HG03342 (cell line): Measurements from ENCODE around the gene EYS.
"Not testable (repeated sequence)": the region's sequence is repeated elsewhere in the genome, so short reads cannot be mapped to it uniquely, and the experiment has no call there.

ENCODE experiments used
- ATAC-seq: cut with Tn5 transposase; IDR thresholded peaks from one replicate; pipeline ENCODE4 v1.9.1; 2021; ENCODE audit warnings: mild to moderate bottlenecking, moderate library complexity; ENCODE audit not compliant: unreplicated experiment

Gene EYS

DNA sequence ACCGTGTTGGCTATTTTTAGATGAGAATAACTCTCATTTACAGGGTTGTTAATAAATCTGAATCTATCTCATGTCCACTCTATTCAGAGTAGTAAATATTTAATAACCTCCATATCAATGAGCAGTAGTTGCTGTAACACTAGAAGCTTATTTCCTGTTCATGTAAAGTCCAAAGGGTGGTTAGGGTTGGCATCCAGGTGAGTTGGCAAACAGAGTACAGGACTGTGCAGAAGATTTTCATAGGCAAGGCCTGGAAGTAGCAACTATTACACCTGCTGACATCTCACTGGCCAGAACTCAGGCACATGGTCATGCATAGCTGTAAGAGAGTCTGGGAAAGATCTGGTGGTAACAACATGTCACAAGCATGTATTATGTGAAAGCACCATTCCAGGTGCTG is 1923.9 kb downstream of the EYS start:
- no peak for ATAC-seq

DNA sequence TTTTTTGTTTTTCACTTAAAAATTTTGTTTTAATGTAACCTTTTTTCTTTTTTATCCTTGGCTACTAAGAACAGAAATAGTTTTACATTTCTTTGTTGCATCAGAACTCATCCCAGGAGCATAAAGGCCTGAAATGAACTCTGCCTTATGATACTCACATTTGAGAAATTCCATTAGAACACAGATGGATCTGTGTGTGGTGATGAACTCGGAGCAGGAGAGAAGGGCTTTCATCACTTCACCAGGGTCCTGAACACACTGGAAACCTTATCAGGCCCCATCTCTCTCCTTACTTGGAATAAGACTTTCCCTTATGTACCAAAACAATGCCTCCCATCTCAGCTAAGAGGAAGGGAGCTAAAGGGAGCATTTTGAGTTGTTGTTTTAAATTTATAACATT is 1932.1 kb downstream of the EYS start:
- ATAC-seq, result no peak

DNA sequence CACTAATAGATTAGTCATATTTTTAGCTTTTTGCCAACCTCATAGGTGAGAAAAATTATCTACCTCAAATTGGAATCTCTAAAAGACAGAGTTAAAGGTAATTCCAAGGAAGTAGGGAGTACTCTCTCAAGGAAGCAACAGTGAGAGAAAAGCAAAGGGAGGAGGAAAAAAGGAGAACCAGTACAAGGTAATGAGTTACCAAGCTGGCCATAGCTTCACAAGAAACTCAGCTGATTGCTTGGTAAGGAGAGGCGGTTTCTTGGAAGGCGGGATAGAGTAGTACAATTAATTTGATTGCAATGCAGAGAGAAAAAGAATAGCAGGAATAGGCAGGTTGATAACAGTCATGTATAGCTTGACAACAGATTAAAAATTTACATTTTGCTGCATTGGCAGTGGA is 1933.8 kb downstream of the EYS start:
- no peak for ATAC-seq

DNA sequence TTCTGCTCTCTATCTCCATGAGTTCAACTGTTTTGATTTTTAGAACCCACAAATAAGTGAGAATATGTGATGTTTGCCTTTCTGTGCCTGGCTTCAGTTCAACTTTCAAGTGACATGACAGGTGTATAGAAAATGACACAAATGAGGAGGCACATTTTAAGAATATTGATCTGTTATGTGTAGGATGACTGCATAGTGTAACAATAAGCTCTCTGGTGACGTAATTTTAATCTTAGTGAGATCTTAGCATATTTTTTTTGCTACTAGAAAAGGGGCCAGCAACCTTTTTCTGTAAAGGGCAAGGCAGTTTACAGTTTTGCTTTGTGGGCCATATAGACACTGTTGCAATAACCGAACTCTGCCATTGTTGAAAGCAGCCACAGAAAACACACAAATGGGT is 1941.2 kb downstream of the EYS start:
- ATAC-seq, result no peak

DNA sequence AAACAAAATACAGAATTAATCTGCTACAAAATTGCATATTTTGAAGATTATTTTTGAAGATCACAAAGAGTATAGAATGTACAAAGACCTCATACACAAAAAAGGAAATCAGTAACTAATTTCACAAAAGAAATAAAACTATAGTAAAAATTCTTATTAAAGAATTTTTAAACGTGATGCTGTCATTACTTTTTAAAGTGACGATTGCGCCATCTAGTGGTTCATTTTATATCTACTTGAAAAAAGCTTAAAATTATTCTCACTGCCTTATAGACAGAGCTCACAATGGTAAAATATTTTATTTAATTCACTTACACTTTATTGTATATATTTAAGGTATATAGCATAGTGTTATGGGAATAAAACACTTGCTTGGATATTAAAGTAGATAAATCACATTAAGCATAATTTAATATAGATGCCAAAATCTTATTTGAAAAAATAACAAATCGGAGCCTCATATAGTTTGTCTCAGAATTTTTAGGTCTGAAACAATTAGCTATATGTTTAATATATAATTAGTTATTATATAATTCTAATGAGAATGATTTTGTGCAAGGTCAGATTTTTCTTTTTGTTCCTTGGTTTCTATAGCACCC is 1942.6 kb downstream of the EYS start:
- no peak for ATAC-seq

DNA sequence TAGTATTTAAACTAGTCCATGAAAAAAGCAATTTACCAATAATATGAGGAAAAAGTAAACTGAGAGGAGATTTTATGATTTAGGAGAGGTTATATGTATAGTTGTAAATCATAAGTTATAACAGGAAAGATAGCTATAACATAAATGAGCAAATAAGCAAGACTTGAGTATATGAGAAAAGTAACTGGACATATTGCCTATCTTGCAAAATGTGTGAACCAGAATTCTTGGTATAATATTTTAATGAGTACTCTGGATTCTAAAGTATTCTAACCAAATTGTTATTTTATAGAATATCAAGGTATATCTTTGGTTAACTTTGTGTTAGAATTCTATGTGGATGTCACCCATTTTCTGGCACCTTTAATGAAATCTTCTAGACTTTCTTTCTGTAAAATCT is 1946.8 kb downstream of the EYS start:
- no peak for ATAC-seq

DNA sequence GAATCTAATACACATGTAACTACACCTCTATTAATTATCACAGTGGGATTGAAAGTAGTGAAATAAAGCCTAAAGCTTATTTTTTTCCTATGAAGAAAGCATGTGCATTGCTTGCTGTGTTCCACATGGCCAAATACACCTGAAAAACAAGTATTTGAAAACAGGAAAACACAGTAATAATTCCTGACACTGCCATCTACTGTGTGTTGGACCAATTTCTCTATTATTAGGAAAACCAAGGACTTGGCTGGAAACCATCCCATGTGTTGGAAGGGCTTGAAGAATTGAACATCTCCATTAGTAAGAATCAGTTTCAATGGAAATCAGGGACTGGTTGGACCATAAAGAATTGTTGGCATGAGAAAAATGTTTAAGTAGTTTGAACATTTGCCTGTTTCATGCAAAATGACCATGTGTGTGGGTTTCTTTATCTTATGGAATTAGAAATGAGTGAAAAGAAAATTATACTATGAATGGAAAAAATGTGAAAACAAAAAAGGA is 1947.4 kb downstream of the EYS start:
- no peak for ATAC-seq

DNA sequence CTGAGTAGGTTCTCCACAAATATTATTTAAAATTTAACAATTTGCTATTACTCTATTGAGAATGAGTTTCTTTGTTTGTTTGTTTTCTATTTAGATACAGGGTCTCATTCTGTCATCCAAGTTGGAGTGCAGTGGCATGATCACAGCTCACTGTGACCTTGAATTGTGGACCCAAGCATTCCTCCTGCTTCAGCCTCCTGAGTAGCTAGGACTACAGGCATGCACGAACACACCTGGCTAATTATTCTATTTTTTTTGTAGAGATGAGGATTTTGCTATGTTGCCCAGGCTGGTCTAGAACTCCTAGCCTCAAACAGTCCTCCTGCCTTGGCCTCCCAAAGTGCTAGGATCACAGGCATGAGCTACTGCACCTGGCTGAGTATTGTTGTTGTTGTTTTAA is 1949.2 kb downstream of the EYS start:
- ATAC-seq, result no peak

DNA sequence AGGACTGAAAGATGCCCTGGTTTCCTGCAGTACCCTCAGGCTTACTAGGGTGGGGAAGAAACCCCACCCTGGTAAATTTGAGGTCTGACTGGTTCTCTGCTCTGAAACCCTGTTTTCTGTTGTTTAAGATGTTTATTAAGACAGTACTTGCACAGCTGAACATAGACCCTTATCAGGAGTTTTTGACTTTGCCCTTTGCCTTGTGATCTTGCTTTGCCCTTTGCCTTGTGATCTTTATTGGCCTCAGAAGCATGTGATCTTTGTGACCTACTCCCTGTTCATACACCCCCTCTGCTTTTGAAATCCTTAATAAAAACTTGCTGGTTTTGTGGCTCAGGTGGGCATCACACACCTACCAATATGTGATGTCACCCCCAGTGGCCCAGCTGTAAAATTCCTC is 1949.8 kb downstream of the EYS start:
- not testable (repeated sequence) for ATAC-seq

DNA sequence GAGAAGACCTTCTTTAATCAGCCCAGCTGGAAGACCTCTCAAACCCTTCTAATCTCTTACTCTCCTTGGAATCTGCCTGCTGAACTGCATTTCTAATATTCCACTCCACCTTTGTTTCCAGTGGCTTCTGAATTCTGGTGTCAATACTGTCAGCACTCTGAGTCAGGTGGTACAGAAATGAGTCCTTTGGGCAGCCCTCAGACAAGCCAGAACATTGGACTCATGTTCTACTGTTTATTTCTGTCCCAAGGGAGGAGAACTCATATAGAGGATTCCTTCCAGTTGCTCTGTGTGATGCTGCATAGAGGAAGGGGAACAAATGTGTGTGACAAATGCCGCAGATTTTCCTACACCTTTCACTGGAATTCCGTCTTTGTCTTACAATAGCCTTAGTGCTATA is 1956.6 kb downstream of the EYS start:
- no peak for ATAC-seq

DNA sequence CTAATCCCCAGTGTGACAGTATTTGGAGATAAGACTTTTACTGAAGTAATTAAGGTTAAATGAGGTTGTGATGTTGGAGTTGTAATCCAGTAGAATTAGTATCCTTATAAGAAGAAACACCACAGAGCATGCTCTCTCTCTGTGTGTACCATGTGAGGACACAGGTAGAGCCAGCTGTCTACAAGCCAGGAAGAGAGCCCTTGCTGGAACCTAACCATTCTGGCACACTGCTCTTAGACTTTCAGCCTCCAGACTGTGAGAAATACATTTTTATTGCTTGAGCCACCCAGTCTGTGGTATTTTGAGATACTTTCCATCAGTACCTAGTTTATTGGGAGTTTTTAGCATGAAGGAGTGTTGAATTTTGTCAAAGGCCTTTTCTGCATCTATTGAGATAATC is 1961.2 kb downstream of the EYS start:
- ATAC-seq, result no peak

DNA sequence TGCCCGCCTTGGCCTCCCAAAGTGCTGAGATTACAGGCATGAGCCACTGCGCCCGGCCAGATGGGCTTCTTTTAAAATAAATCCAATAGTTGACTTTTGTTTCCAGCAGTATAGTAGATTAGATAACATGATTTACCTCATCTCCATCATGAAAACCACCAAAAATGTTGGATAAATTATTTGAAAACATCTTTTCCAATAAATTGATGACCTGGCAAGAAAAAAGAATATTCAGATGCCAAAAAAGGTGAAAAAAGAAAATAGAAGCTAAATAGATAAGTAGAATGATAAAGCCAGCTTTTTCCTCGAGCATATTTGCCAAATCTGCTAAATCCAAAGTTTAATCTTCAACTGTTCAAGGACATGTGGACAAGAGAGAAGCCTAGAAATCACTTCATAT is 1962.2 kb downstream of the EYS start:
- ATAC-seq, result no peak

DNA sequence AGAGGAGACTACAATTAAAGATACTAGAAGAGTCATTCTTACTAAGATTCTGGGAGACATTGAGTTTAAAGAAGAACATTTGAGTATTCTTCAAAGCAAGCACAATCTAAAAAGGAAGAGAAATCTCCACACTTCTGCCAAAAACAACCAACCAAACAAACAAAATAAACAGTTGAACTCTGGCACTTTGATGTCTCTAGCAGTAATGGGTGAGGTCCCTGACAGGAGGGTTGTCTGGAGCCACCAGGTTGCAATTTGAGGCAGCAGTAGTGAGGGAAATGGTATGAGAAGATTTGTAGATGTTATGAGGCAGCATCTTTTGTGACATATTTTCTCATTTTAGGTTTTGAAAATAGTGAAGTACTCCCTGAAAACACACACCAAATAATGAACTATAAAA is 1963.3 kb downstream of the EYS start:
- ATAC-seq, result no peak

DNA sequence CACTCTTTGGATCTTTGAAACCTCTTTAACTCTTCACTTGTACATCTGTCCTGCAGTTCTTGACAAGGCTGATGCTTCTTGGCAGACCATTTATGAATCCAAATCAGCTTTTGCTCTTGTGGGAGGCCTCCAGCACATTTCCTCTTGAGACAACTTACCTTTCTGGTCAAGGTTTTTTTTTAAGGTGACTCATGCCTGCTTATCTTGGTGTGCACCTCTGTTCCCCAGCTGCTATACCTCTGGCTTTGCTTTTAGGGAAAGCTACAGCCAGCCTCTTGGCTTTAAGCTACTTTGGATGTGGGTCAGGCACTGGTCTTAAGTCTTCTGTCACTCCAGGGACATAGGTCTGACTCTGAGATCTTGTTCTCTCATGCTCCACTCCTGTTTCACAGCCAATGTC is 1965.0 kb downstream of the EYS start:
- ATAC-seq, result no peak

DNA sequence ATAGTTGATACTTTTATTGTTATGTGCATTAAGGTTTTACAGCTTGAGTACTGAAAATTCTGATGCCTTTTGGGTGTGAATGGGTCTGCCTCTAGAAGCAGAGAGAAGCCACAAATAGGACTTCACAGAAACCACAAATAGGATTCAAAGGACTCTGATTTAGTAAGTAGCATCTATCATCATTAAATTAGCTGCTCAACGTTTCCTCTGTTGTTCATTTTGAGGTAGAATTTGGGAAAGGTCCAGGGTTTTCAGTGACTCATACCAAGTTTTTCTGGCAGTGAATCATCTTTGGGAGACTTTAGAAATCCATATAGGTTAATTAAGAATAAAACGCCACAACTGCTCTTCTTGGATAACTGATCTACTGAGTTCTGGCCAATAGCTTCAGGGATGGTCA is 1966.3 kb downstream of the EYS start:
- no peak for ATAC-seq

DNA sequence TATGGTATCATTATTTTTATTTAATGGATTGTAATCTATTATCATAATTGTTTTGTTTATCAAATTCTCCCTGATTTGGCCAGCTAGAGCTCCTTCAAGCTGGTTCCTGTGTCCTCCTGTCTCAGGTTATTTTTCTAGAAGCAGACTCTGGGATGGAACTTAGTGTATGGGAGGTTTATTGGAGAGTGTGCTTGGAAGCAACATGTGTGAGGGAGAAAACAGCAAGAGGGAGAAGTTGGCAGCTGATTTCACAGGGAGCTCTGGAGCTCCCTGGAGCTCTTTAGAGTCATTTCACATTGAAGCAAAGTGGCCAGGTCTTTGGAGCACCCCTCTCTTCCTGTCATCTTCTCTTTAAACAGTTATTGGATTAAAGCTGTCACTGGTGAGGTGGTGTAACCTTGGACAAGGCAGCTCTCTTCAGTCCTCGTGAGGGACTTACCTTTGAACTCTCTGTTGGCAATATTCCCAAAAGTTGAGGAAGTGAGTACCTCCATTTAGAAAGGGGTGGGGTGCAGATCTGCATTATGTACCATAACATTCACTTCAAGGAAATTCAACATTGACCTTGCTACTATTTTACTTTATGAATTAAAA is 1967.8 kb downstream of the EYS start:
- ATAC-seq, result no peak

DNA sequence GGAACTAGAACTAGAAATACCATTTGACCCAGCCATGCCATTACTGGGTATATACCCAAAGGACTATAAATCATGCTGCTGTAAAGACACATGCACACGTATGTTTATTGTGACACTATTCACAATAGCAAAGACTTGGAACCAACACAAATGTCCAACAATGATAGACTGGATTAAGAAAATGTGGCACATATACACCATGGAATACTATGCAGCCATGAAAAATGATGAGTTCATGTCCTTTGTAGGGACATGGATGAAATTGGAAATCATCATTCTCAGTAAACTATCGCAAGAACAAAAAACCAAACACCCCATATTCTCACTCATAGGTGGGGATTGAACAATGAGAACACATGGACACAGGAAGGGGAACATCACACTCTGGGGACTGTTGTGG is 1968.8 kb downstream of the EYS start:
- not testable (repeated sequence) for ATAC-seq

DNA sequence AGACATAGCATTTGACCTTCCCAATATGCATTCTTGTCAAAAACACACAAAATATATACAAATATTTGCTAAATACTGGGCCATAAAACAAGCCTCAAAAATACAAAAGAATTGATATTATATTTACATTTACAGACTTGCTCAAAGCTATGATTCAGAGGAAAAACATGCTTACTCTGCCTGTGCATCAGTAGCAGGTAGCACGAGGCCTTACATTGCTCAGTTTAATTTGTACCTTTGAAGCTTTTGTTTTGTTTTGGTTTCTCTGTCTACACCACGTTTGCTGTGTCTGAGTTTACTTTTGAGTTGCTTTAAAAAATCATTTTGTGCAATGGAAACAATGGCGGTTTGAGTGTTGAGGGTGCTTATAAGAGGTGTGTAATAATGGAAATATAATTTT is 1972.1 kb downstream of the EYS start:
- no peak for ATAC-seq

DNA sequence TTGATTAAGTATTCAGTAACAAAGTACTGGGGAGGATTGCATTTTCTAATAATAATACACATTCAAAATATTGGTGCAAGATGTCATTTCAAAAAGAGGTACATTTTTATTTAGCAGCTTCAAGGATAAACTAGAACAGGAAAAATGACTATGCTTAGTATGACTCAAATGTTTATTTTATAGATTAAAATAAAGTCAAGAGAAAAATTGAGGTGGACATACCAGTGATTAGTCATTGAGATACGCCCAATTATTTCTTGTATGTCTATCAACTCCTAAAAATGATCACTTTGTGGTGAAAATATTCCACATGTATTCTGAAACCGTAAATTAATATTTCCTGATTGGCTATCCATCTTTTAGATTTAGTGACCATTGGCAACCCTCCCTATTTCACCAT is 1974.7 kb downstream of the EYS start:
- ATAC-seq, result no peak

DNA sequence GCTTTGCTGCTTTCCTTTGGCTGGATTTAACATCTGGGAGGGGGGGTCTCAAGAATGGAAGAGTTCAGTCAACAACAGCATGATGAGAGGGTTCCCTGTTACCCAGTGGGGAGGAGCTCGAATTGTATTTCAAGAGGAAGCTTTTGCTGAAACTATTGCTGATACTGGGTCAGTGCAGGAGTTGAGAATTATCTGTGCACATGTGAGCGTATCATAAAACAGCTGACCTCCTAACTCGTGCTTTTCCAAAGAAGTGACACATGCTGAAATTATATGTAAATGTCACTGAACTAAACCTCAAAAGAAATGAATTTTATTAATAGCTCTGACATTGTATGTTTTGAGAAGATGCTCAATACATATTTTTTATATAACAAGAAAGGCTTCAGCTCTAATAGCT is 1975.1 kb downstream of the EYS start:
- ATAC-seq, result no peak

DNA sequence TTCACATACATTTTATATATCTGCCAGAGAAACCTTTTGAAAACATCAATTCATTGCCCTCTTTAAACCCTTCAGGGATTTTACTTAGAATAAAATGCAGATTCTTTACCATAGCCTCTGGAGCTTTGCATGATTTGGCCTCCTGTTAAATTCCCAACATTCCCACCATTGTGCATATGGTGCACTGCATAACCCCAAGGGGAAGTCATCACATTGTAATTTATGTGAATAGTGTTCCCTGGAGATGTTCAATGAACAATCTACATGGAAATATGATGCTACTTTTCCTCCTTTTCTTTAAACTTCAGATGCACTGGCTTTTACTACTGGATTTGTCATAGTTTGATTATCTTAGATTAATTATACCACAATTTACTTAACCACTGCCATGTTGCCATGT is 1976.7 kb downstream of the EYS start:
- no peak for ATAC-seq

DNA sequence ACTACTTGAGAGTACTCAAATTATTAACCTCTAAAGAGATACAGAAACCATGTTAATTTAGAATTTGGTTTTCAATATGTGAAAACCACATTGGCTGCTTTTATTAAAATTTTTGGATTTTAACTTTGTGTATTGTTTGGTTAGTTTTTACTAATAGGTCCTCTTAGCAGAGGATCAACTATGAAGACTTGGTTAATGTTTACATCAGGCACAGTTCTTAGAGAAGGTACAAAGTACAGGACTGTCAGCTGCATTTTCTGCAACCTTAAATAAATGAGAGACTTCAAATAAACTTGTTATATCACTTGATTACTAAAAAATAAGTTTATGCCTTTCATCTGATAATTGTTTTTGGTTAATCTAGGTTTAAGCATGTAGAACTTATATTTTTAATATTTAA is 1982.3 kb downstream of the EYS start:
- ATAC-seq, result no peak

DNA sequence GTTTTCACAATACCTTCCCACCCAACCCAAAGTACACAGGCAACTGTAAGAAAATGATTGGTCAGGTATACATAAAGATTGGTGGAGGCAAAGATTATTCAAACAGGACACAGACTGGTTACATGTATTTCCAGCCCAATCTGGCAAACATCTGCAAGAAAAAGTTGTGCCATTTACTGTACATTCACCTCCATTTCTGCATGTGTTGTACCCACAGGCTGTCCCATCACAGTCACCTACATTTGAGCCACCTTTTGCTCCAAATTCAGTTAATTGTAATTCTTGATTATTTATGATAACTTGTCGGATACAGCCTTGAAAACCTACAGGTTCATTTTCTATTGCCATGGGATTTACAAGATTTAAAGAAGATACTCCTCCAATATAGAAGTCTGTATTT is 1985.8 kb downstream of the EYS start:
- ATAC-seq, result no peak
